Lower leg skin (tissue), 3 donors: ENCODE measurements around the gene HES3.

Experiments
- POLR2A ChIP-seq, 2 donors: fragments of 450-650 bp; IDR thresholded peaks; one replicate each; pipeline ENCODE4 v1.6.1; 2016 to 2017; ENCODE audit warnings: antibody characterized with exemption in 2 of 2, mild to moderate bottlenecking in 1 of 2, moderate library complexity in 1 of 2
- TF ChIP-seq, protein P1 (sequence below), 3 donors: fragments of 450-650 bp; IDR thresholded peaks; one replicate each; pipeline ENCODE4 v1.5.1; 2016; ENCODE audit warnings: antibody characterized with exemption in 3 of 3, mild to moderate bottlenecking in 3 of 3, moderate library complexity in 2 of 3

GRCh38 chr1:6199298-6200187 is 44.4 kb upstream of the HES3 start, which contains the start of gene RPL22:
- TF ChIP-seq, protein P1, sequence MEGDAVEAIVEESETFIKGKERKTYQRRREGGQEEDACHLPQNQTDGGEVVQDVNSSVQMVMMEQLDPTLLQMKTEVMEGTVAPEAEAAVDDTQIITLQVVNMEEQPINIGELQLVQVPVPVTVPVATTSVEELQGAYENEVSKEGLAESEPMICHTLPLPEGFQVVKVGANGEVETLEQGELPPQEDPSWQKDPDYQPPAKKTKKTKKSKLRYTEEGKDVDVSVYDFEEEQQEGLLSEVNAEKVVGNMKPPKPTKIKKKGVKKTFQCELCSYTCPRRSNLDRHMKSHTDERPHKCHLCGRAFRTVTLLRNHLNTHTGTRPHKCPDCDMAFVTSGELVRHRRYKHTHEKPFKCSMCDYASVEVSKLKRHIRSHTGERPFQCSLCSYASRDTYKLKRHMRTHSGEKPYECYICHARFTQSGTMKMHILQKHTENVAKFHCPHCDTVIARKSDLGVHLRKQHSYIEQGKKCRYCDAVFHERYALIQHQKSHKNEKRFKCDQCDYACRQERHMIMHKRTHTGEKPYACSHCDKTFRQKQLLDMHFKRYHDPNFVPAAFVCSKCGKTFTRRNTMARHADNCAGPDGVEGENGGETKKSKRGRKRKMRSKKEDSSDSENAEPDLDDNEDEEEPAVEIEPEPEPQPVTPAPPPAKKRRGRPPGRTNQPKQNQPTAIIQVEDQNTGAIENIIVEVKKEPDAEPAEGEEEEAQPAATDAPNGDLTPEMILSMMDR (IDR thresholded peaks at IDR 0.05) = no peak
- no peak for TF ChIP-seq POLR2A (IDR thresholded peaks at IDR 0.05)
